PFSK-1 (cell line): Measurements from ENCODE around the gene PLB1.

ENCODE experiments used
- FOXP2 ChIP-seq: optimal IDR thresholded peaks from 2 replicates; pipeline ENCODE3; 2011; ENCODE audit warnings: borderline replicate concordance, control low read depth, inconsistent platforms; ENCODE audit not compliant: insufficient read depth; ENCODE audit errors: extremely low read length, extremely low read depth
- POLR2AphosphoS5 ChIP-seq: IDR thresholded peaks from 2 replicates; pipeline ENCODE4 v1.6.1; 2012; ENCODE audit warnings: low read depth, mild to moderate bottlenecking, control low read depth, low read length, moderate library complexity
- REST ChIP-seq, 2 experiments: IDR thresholded peaks; 2 replicates each; pipeline versions ENCODE4 v1.6.1 to v1.8.0; 2011 to 2012; ENCODE audit warnings: low read depth in 2 of 2, low read length in 2 of 2, control low read depth in 1 of 2, inconsistent platforms in 1 of 2, mild to moderate bottlenecking in 1 of 2, moderate library complexity in 1 of 2; ENCODE audit not compliant: insufficient read depth in 1 of 2
- SIN3A ChIP-seq: IDR thresholded peaks from 2 replicates; pipeline ENCODE4 v1.6.1; 2012; ENCODE audit warnings: mild to moderate bottlenecking, low read length, moderate library complexity, borderline replicate concordance; ENCODE audit not compliant: insufficient read depth
- TAF1 ChIP-seq: IDR thresholded peaks from 2 replicates; pipeline ENCODE4 v1.6.1; 2012; ENCODE audit warnings: low read length, control low read depth, borderline replicate concordance; ENCODE audit not compliant: insufficient read depth

DNA sequence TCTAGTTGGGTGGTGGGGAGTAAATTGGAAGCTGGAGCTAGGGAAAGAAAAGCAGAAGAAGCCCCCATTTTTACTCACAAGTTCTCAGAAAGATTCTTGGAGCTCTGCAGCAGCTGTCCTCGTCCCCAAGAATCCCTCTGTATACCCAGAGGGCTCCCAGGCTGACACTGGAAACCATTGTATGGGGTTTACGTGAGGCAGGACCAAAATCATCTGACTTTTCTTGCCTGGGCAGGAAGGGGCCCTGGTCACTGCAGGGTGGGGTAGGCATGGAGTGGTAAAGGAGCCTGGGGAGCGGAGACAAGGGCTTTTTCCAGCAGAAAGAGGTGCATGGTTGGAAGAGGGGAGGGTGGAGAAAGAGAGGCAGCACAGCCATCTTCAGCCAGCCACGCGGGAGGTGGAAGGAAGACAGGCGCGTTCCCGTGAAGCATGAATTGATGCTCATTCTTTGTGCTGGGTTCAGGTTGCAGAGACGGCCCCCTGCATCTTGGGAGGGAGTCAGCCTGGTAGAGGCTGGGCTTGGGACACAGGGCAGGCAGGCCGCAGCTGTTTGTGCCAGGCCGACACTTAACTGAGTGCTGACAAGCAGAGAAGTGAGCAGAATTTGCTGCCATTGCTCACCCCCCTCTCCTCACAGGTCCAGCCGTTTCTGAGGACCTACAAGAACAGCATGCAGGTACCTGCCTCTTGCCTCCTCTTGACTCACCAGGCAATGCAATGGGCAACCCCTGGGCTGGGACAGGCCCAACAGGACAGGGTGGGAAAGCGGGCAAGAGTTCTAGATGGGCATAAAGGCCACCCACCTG is 94.8 kb downstream of the PLB1 start:
- TF ChIP-seq POLR2AphosphoS5: no peak
- no peak for TF ChIP-seq SIN3A
- TF ChIP-seq REST (IDR thresholded peaks at IDR 0.05; ENCODE audit: insufficient read depth in 1 of 2, low read depth in 2 of 2, low read length in 2 of 2): no peak
- TF ChIP-seq TAF1: no peak
- no peak for TF ChIP-seq FOXP2
